BJ (cell line): ENCODE data around the gene ULBP2. TPM values are rescaled to one million over a fixed set of nuclear protein-coding genes. Genes with fewer than 3 reads are reported as not detected.
"Not testable (repeated sequence)": the region's sequence is repeated elsewhere in the genome, so short reads cannot be mapped to it uniquely, and the experiment has no call there.

ENCODE experiments used
- CTCF ChIA-PET: fragments of 350-600 bp; formaldehyde crosslinking; extraction: SDS; loops from one replicate; lab custom pipeline; 2021; ENCODE audit warnings: antibody characterized with exemption, inconsistent platforms; lab: Yijun Ruan, JAX
- POLR2A ChIA-PET: fragments of 300-600 bp; sonication (Branson Sonifier 250); formaldehyde crosslinking; extraction: SDS; loops from one replicate; lab custom pipeline; 2021; ENCODE audit warnings: antibody characterized with exemption; lab: Charles Lee
- DNase-seq: peaks from one replicate; pipeline ENCODE4 v3.0.0-alpha.2; 2011; ENCODE audit warnings: low read depth
- H3K27me3 ChIP-seq: 2 replicates; pipeline ENCODE4 v1.6.0; 2011; ENCODE audit warnings: low read length; ENCODE audit not compliant: control insufficient read depth, insufficient read depth
- H3K36me3 ChIP-seq: 2 replicates; pipeline ENCODE4 v1.5.1; 2011; ENCODE audit warnings: low read length; ENCODE audit not compliant: control insufficient read depth, insufficient read depth
- H3K4me3 ChIP-seq: 2 replicates; pipeline ENCODE4 v1.5.1; 2011; ENCODE audit warnings: low read depth, mild to moderate bottlenecking, control low read depth, low read length
- CTCF ChIP-seq: IDR thresholded peaks from 2 replicates; pipeline ENCODE4 v1.5.1; 2011; ENCODE audit warnings: low read depth, mild to moderate bottlenecking, control low read depth, inconsistent platforms, low read length, moderate library complexity; ENCODE audit not compliant: insufficient read depth
- polyA plus RNA-seq: library from polyadenylated mRNA; depleted of rRNA; stranded (reverse); fragments of >200 nt; gene quantifications from 2 replicates; pipeline ENCODE4 v1.2.3, GENCODE V29; 2011

The ULBP2 gene
- polyA plus RNA-seq, 1 experiment, result 22.8 TPM

- Histone ChIP-seq H3K27me3 (peaks cover 15% of the 10 kb centered on the region), H3K4me3 (no peak overlapping the region), H3K36me3 (peaks cover 2% of the 10 kb centered on the region; the same call in 1 of the 2 replicates)
- no peak for TF ChIP-seq CTCF
- POLR2A ChIA-PET, result no interaction called here
- CTCF ChIA-PET, result no interaction called here
- DNase-seq, result no peak
Measured at GRCh38 chr6:149948011-149948410, 6.2 kb downstream of the ULBP2 start.

DNA sequence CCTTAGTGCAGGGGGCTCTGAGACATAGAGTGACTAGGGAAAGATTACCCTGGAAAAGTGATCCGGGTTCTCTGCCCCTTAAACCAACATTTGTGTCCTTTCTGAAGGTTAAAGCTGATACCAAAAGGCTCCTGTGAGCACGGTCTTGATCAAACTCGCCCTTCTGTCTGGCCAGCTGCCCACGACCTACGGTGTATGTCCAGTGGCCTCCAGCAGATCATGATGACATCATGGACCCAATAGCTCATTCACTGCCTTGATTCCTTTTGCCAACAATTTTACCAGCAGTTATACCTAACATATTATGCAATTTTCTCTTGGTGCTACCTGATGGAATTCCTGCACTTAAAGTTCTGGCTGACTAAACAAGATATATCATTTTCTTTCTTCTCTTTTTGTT is 6.8 kb downstream of the ULBP2 start:
- Histone ChIP-seq H3K4me3 (no peak overlapping the region), H3K27me3 (peaks cover 17% of the 10 kb centered on the region), H3K36me3 (peaks cover 2% of the 10 kb centered on the region; the same call in 1 of the 2 replicates)
- no peak for DNase-seq
- POLR2A ChIA-PET, result no interaction called here
- CTCF ChIA-PET, result no interaction called here
- TF ChIP-seq CTCF, result no peak

DNA sequence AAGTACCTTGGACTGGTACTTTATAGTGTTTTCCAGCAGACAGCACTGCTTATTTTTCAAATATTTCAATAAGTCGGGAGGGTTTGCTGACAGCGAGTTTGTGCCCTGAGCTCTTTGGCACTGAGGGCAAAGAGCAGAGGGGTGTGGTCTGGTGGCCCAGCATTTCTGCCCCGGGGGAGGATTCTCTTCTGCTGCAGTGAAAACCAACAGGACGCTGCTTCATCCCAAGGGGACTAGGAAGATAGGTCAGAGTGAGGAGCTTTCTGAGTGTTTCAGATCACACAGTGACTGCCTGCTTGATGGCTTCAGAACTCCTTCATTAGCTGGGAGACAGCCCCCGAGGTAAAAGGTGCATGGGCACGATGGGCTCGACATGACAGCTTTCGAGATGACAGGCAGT is 8.6 kb downstream of the ULBP2 start:
- ChIA-PET CTCF (interaction anchor here (1.4 kb wide), 1 partner anchor 66 kb away, joined by 4 read pairs; no protein-coding TSS in a partner anchor), POLR2A (no interaction called here)
- Histone ChIP-seq H3K27me3 (peaks cover 22% of the 10 kb centered on the region), H3K4me3 (no peak overlapping the region), H3K36me3 (peaks cover 2% of the 10 kb centered on the region; the same call in 1 of the 2 replicates)
- no peak for TF ChIP-seq CTCF
- no peak for DNase-seq

- peaks cover 2% of the 10 kb centered on the region; the same call in 1 of the 2 replicates for H3K36me3 ChIP-seq
- no peak for DNase-seq
- no peak overlapping the region for H3K4me3 ChIP-seq
- no peak for TF ChIP-seq CTCF
- ChIA-PET CTCF (no interaction called here), POLR2A (no interaction called here)
- peaks cover 29% of the 10 kb centered on the region for H3K27me3 ChIP-seq
Measured at GRCh38 chr6:149951096-149951495, 9.3 kb downstream of the ULBP2 start.

GRCh38 chr6:149951626-149952025 is 9.8 kb downstream of the ULBP2 start:
- POLR2A ChIA-PET, result no interaction called here
- peaks cover 2% of the 10 kb centered on the region; the same call in 1 of the 2 replicates for H3K36me3 ChIP-seq
- H3K27me3 ChIP-seq, result peaks cover 29% of the 10 kb centered on the region
- TF ChIP-seq CTCF, result no peak
- DNase-seq, result no peak
- no peak overlapping the region for H3K4me3 ChIP-seq
- CTCF ChIA-PET, result interaction anchor here (1.7 kb wide), 1 partner anchor 65 kb away, joined by 5 read pairs; no protein-coding TSS in a partner anchor

DNA sequence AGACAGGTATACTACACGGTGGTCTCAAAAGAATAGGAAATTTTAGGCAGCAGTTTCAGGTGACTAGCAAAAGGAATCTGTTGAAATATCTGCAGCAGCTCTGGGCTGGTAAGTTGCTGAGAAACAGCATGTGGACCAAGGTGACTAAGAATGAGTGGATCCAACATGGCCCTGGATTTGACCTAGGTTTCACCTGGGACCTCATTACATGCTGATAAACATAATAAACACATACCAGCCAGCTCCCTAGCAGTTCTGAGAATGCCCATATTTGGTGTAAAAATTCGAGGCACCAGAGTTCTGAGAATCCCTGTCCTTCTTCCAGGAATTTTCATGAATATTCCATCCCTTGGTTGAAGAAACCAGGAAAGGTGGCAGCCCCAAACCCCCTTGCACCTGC is 11.6 kb downstream of the ULBP2 start:
- POLR2A ChIA-PET, DNase-seq, H3K36me3 ChIP-seq, H3K4me3 ChIP-seq: not testable (repeated sequence)
- peaks cover 31% of the 10 kb centered on the region for H3K27me3 ChIP-seq
- CTCF ChIA-PET, result interaction anchor here (1.7 kb wide), 1 partner anchor 63 kb away, joined by 5 read pairs; no protein-coding TSS in a partner anchor

GRCh38 chr6:149953934-149954327 is 12.1 kb downstream of the ULBP2 start:
- H3K4me3 ChIP-seq, POLR2A ChIA-PET, DNase-seq, H3K36me3 ChIP-seq, CTCF ChIA-PET: not testable (repeated sequence)
- H3K27me3 ChIP-seq, result peaks cover 31% of the 10 kb centered on the region

DNA sequence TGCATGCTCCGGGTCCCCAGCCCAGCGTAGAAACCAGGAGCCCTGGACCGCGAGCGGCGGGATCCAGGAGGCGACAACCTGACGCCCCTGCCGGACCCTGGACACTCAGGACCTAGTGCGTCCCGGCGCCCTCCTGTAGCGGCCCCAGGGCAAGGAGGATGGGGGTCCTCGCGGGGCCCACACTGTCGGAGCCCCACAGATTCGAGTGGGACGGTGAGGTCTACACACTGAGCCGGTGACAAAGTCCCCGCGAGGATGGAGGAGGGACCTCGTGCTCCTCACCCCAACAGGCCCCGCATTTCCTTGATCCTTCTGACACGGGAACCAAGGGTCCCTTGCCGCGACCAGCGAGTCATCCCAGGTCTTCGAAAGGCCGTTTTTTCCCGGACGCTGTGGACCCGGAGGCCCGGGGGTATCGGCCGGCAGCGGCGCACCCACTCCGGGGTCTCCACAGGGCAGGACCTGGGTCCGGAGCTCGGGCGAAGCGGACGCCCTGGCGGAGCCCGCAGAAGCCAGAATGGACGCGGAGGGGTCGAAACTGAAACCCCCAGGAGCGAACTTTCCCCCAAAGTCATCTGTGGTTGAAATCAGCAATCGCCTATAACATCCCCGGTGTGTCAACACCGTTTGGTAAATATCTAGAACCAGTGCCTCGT is 12.6 kb downstream of the ULBP2 start:
- H3K27me3 ChIP-seq, result peaks cover 31% of the 10 kb centered on the region
- DNase-seq, H3K4me3 ChIP-seq, POLR2A ChIA-PET, CTCF ChIA-PET, H3K36me3 ChIP-seq: not testable (repeated sequence)
